Activated gamma-delta T cell treated with anti-CD3 and anti-CD28 coated beads, Interleukin-2, amount 50 U/mL, for 16 hours (primary cell): ENCODE data around the gene CC2D1A.

Source experiments
- DNase-seq: peaks from one replicate; pipeline ENCODE4 v3.0.0-alpha.2; 2020; ENCODE audit warnings: low read depth

Gene CC2D1A

GRCh38 chr19:13877303-13877702 is 28.7 kb upstream of the CC2D1A start:
- DNase-seq: no peak

GRCh38 chr19:13880059-13881043 is 25.6 kb upstream of the CC2D1A start:
- DNase-seq: peak; percentile 98

GRCh38 chr19:13881251-13881691 is 24.7 kb upstream of the CC2D1A start:
- no peak for DNase-seq

GRCh38 chr19:13881692-13882418 is 24.1 kb upstream of the CC2D1A start:
- no peak for DNase-seq

GRCh38 chr19:13882419-13882795 is 23.6 kb upstream of the CC2D1A start:
- DNase-seq: no peak

- no peak for DNase-seq
Measured at GRCh38 chr19:13882836-13883235, 23.2 kb upstream of the CC2D1A start.

GRCh38 chr19:13883516-13884064 is 22.4 kb upstream of the CC2D1A start:
- no peak for DNase-seq

GRCh38 chr19:13884726-13885591 is 21.0 kb upstream of the CC2D1A start:
- no peak for DNase-seq

GRCh38 chr19:13885826-13886365 is 20.1 kb upstream of the CC2D1A start:
- DNase-seq: no peak

GRCh38 chr19:13887018-13887436 is 19.0 kb upstream of the CC2D1A start:
- peak; percentile 48 for DNase-seq

- DNase-seq: no peak
Measured at GRCh38 chr19:13887517-13887916, 18.5 kb upstream of the CC2D1A start.

GRCh38 chr19:13888281-13888680 is 17.7 kb upstream of the CC2D1A start:
- DNase-seq: no peak

- no peak for DNase-seq
Measured at GRCh38 chr19:13890136-13890535, 15.9 kb upstream of the CC2D1A start.

GRCh38 chr19:13892870-13893269 is 13.1 kb upstream of the CC2D1A start:
- DNase-seq: no peak

- DNase-seq: no peak
Measured at GRCh38 chr19:13894552-13894951, 11.4 kb upstream of the CC2D1A start.

- DNase-seq: no peak
Measured at GRCh38 chr19:13896227-13896626, 9.8 kb upstream of the CC2D1A start.

- DNase-seq: no peak
Measured at GRCh38 chr19:13899393-13899792, 6.6 kb upstream of the CC2D1A start.

- DNase-seq: no peak
Measured at GRCh38 chr19:13899912-13900584, 6.0 kb upstream of the CC2D1A start.

- no peak for DNase-seq
Measured at GRCh38 chr19:13902993-13903555, 2.9 kb upstream of the CC2D1A start.

GRCh38 chr19:13906521-13906904 is 512 bp downstream of the CC2D1A start:
- no peak for DNase-seq

- no peak for DNase-seq
Measured at GRCh38 chr19:13906910-13907309, 909 bp downstream of the CC2D1A start.
